Sigmoid colon (tissue), 4 donors: ENCODE results near the gene KIF13A.

ENCODE experiments used
- CTCF ChIP-seq, 4 experiments: fragments of 450-650 bp in 3 of 4; fragments of 200-600 bp in 1 of 4; IDR thresholded peaks; one replicate each; pipeline ENCODE4 v1.5.1; 2016 to 2019; ENCODE audit warnings: antibody characterized with exemption in 4 of 4, mild to moderate bottlenecking in 3 of 4, moderate library complexity in 2 of 4
- POLR2A ChIP-seq, 2 donors: fragments of 450-650 bp; IDR thresholded peaks; one replicate each; pipeline ENCODE4 v1.6.1; 2016; ENCODE audit warnings: antibody characterized with exemption in 2 of 2, mild to moderate bottlenecking in 2 of 2, moderate library complexity in 2 of 2
- POLR2AphosphoS5 ChIP-seq, 4 donors: sonication (generic); formaldehyde crosslinking; IDR thresholded peaks; one replicate each; pipeline ENCODE4 v1.6.1; 2017; ENCODE audit warnings: antibody characterized with exemption in 4 of 4

DNA sequence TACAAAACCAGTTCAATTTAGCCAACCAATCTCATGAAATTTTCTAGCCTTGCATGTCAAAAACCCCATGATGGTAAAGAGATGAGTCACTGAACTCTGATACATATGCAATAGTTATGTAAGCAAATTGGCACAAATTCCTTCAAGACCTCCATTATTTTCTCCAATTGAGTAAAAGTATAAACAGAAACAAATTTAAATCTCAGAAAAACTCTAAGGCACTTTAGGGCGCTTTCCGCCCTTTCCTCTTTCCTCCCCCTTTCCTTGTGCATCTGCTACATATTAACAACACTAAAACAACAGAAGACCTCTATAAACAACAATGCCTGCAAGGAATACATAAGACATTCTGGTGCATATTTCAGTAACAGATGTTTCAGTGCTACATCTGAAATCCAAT, 48.5 kb downstream of the KIF13A start:
- TF ChIP-seq CTCF (IDR thresholded peaks at IDR 0.05) (no peak), POLR2AphosphoS5 (IDR thresholded peaks at IDR 0.05) (no peak), POLR2A (IDR thresholded peaks at IDR 0.05) (no peak)
